ENCODE measurements around the gene METTL18.

METTL18 gene

GRCh38 chr1:169764919-169765318 lies 29.8 kb downstream of the METTL18 start:
- H3K27me3 ChIP-seq (ENCODE audit: insufficient read depth, poor library complexity, severe bottlenecking): no peaks in the 10 kb centered on the region
- no peaks in the 10 kb centered on the region for H3K4me1 ChIP-seq (ENCODE audit: insufficient read depth, poor library complexity, severe bottlenecking)
- no peaks in the 10 kb centered on the region for H3K36me3 ChIP-seq (ENCODE audit: low read depth)
- no peak for TF ChIP-seq CTCF (IDR thresholded peaks at IDR 0.05; ENCODE audit: poor library complexity, severe bottlenecking)
- H3K9me3 ChIP-seq (ENCODE audit: severe bottlenecking): no peaks in the 10 kb centered on the region
- no peak overlapping the region for H3K27ac ChIP-seq (ENCODE audit: poor library complexity, severe bottlenecking)
- DNase-seq (ENCODE audit: low spot score): no peak
- no peak overlapping the region for H3K4me3 ChIP-seq (ENCODE audit: severe bottlenecking)
- no peak for ATAC-seq (ENCODE audit: low read depth)

GRCh38 chr1:169762699-169763098 lies 32.0 kb downstream of the METTL18 start:
- H3K27ac ChIP-seq (ENCODE audit: poor library complexity, severe bottlenecking): no peak overlapping the region

GRCh38 chr1:169759038-169759437 lies 35.7 kb downstream of the METTL18 start:
- H3K4me1 ChIP-seq (ENCODE audit: insufficient read depth, poor library complexity, severe bottlenecking): no peaks in the 10 kb centered on the region
- no peak for DNase-seq (ENCODE audit: low spot score)
- no peak overlapping the region for H3K4me3 ChIP-seq (ENCODE audit: severe bottlenecking)
- ATAC-seq (ENCODE audit: low read depth): no peak
- H3K27ac ChIP-seq (ENCODE audit: poor library complexity, severe bottlenecking): no peak overlapping the region
- no peaks in the 10 kb centered on the region for H3K9me3 ChIP-seq (ENCODE audit: severe bottlenecking)
- no peaks in the 10 kb centered on the region for H3K36me3 ChIP-seq (ENCODE audit: low read depth)
- no peak for TF ChIP-seq CTCF (IDR thresholded peaks at IDR 0.05; ENCODE audit: poor library complexity, severe bottlenecking)
- H3K27me3 ChIP-seq (ENCODE audit: insufficient read depth, poor library complexity, severe bottlenecking): no peaks in the 10 kb centered on the region

More at GRCh38 chr1:169762699-169763098, 32.0 kb downstream of the METTL18 start:
- H3K36me3 ChIP-seq (ENCODE audit: low read depth): no peaks in the 10 kb centered on the region
- no peak for DNase-seq (ENCODE audit: low spot score)
- H3K4me3 ChIP-seq (ENCODE audit: severe bottlenecking): no peak overlapping the region
- H3K4me1 ChIP-seq (ENCODE audit: insufficient read depth, poor library complexity, severe bottlenecking): no peaks in the 10 kb centered on the region
- H3K27me3 ChIP-seq (ENCODE audit: insufficient read depth, poor library complexity, severe bottlenecking): no peaks in the 10 kb centered on the region
- H3K9me3 ChIP-seq (ENCODE audit: severe bottlenecking): no peaks in the 10 kb centered on the region
- ATAC-seq (ENCODE audit: low read depth): no peak
- TF ChIP-seq CTCF (IDR thresholded peaks at IDR 0.05; ENCODE audit: poor library complexity, severe bottlenecking): no peak

GRCh38 chr1:169753549-169753948 lies 41.2 kb downstream of the METTL18 start:
- Histone ChIP-seq H3K9me3 (ENCODE audit: severe bottlenecking) (no peaks in the 10 kb centered on the region), H3K36me3 (ENCODE audit: low read depth) (no peaks in the 10 kb centered on the region), H3K4me1 (ENCODE audit: insufficient read depth, poor library complexity, severe bottlenecking) (no peaks in the 10 kb centered on the region), H3K27ac (ENCODE audit: poor library complexity, severe bottlenecking) (no peak overlapping the region), H3K27me3 (ENCODE audit: insufficient read depth, poor library complexity, severe bottlenecking) (no peaks in the 10 kb centered on the region), H3K4me3 (ENCODE audit: severe bottlenecking) (no peak overlapping the region)
- TF ChIP-seq CTCF (IDR thresholded peaks at IDR 0.05; ENCODE audit: poor library complexity, severe bottlenecking): no peak
- ATAC-seq (ENCODE audit: low read depth) (no peak), DNase-seq (ENCODE audit: low spot score) (no peak)

- no peak overlapping the region for H3K4me3 ChIP-seq (ENCODE audit: severe bottlenecking)
- TF ChIP-seq CTCF (IDR thresholded peaks at IDR 0.05; ENCODE audit: poor library complexity, severe bottlenecking): no peak
- H3K4me1 ChIP-seq (ENCODE audit: insufficient read depth, poor library complexity, severe bottlenecking): no peaks in the 10 kb centered on the region
These were observed 44.7 kb downstream of the METTL18 start for GRCh38 chr1:169750041-169750440.

More at GRCh38 chr1:169750041-169750440, 44.7 kb downstream of the METTL18 start:
- no peak for DNase-seq (ENCODE audit: low spot score)
- H3K27ac ChIP-seq (ENCODE audit: poor library complexity, severe bottlenecking): no peak overlapping the region
- no peaks in the 10 kb centered on the region for H3K36me3 ChIP-seq (ENCODE audit: low read depth)
- no peaks in the 10 kb centered on the region for H3K9me3 ChIP-seq (ENCODE audit: severe bottlenecking)
- no peaks in the 10 kb centered on the region for H3K27me3 ChIP-seq (ENCODE audit: insufficient read depth, poor library complexity, severe bottlenecking)
- no peak for ATAC-seq (ENCODE audit: low read depth)

All from RWPE2 (cell line).